WTC11 (cell line): Measurements from ENCODE around the gene ZFP2.

Source experiments
- FOXK1 ChIP-seq: sonication (generic); formaldehyde crosslinking; IDR thresholded peaks from 2 replicates; pipeline ENCODE4 v1.8.0; 2022; ENCODE audit warnings: mild to moderate bottlenecking, moderate library complexity, missing genetic modification reagents
- FOXP4 ChIP-seq: sonication (generic); formaldehyde crosslinking; IDR thresholded peaks from 2 replicates; pipeline ENCODE4 v1.8.0; 2022; ENCODE audit warnings: mild to moderate bottlenecking, missing genetic modification reagents
- TP53 ChIP-seq: sonication (generic); formaldehyde crosslinking; IDR thresholded peaks from 2 replicates; pipeline ENCODE4 v1.8.1; 2023; ENCODE audit warnings: mild to moderate bottlenecking, missing genetic modification reagents
- ZNF138 ChIP-seq: sonication (generic); formaldehyde crosslinking; conservative IDR thresholded peaks from 2 replicates; pipeline ENCODE4 v1.8.1; 2022; ENCODE audit warnings: mild to moderate bottlenecking, moderate library complexity, missing genetic modification reagents
- ZNF425 ChIP-seq: fragments of 250-450 bp; sonication (Bioruptor Pico); conservative IDR thresholded peaks from 2 replicates; pipeline ENCODE4 v1.9.0; 2021; ENCODE audit warnings: mild to moderate bottlenecking
- TF ChIP-seq, protein P1 (sequence below): sonication (generic); formaldehyde crosslinking; IDR thresholded peaks from 2 replicates; pipeline ENCODE4 v1.8.0; 2022; ENCODE audit warnings: mild to moderate bottlenecking, missing genetic modification reagents

- TF ChIP-seq FOXK1 (CRISPR knock-in tag) (peak; percentile 71; the same call in 1 of the 2 replicates), ZNF138 (CRISPR knock-in tag) (no peak), TP53 (CRISPR knock-in tag) (no peak; the same call in 1 of the 2 replicates), ZNF425 (no peak), FOXP4 (no peak)
- TF ChIP-seq, protein P1, sequence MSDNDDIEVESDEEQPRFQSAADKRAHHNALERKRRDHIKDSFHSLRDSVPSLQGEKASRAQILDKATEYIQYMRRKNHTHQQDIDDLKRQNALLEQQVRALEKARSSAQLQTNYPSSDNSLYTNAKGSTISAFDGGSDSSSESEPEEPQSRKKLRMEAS (CRISPR knock-in tag) = peak; percentile 88
These were observed 35.8 kb upstream of the ZFP2 start, which contains the start of gene ZNF354B for GRCh38 chr5:178859625-178860521.
